A204.1 (cell line): ENCODE measurements around the gene AMPH.
"Not testable (repeated sequence)": the region's sequence is repeated elsewhere in the genome, so short reads cannot be mapped to it uniquely, and the experiment has no call there.

Source experiments
- FAIRE-seq: peaks from 2 replicates; lab custom pipeline; 2012; peaks lifted over from hg19 to GRCh38; lab: Jason Lieb, UNC

The AMPH gene

DNA sequence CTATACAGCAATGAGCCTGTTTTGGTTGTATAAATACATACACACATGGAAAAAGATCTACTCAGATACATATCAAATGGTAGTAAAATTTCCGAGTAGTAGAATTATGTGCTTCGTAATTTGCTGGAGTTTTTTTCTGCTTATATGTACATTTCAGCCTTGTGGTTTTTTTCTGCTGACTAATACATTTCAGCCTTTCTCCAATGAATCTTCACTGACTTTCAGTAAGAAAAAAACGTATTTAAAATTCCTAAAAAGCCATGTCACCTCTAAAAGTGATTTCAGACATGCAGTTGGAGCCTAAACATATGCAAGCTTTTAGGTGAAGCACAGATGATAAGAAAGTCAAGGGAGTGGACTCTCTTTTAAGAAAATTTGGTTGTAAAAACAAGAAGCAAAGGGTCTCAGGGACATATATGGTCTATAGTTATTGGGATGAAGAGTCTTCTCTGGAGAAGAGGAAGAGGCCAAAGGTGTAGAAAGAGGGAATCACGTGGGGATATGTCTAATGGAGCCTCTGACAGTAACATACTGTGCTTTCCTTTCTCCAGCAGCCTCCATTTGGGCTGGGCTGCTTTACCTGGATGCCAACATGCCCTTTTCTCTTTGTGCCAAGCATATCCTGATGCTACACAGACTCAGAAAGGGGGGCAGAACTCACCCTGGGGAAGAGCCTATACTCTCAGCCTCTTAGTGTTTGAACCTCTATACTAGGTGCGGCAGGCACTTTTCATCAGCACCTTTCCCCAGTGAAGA, 2.4 kb downstream of the AMPH start:
- no peak for FAIRE-seq

- no peak for FAIRE-seq
Measured at GRCh38 chr7:38625866-38626265, 5.3 kb downstream of the AMPH start.

GRCh38 chr7:38615665-38616064, 15.5 kb downstream of the AMPH start:
- no peak for FAIRE-seq

- no peak for FAIRE-seq
Measured at GRCh38 chr7:38607466-38607865, 23.7 kb downstream of the AMPH start.

DNA sequence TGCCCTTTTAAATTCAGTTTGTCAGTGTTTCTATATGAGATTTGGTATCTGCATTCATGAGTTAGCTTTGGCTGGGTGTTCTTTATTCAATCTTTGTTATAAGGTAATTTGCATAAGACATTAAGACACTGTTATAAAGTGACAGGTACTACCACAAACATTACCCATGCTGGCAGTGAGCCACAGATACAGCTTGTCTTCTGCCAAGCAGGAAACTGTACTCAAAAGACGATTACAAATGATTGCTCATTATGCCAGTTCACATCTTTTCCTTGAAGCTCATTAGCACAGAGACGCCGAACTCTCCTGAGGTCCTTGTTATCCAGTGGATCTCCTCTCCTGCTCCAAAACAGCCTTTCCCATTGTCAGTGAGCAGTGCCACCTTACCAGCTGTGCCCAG, 30.4 kb downstream of the AMPH start:
- no peak for FAIRE-seq

DNA sequence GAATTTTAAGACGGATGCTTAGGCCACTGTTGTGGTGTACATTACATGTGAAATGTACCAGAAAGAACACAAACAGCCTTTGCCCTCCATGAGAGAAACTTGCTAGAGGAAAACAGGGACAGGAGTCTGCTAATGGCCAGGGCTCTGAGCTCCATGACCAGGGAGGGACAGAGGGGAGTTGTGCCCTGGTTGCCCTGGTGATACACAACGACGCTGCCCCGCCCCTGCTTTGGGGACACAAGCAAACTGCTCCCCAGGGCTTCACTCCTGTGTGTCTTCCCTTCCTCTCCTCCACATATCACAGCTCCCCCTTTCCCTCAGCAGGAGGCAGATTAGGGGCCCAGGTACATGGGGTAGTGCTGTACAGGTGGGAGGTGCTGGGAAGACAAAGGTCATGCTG, 36.2 kb downstream of the AMPH start:
- FAIRE-seq, result no peak

DNA sequence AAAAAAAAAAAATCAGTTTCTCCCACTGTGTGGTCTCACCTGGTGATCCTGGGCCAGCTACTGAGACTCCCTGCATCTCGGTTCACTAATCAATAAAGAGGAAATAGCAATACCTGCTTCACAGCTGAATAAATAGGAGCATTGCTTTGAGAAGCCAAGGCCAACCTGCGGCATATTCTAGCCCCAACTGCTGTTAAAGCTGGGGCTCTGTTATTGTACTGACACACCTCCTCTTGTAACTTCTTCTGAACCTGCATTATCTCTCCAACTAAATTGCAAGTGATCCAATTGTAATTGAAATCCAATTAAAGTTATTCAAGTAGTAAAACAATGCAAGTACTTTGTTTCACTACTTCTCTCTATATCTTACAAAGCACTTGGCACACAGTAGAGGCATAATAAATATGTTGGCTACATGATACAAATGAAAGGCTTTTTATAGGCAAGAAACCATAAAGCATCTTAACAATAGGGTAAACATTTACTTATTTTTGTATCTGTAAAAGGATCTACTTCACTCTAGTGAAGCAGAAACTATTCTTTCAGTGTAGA, 38.4 kb downstream of the AMPH start:
- no peak for FAIRE-seq

GRCh38 chr7:38585572-38586354, 45.4 kb downstream of the AMPH start:
- no peak for FAIRE-seq

DNA sequence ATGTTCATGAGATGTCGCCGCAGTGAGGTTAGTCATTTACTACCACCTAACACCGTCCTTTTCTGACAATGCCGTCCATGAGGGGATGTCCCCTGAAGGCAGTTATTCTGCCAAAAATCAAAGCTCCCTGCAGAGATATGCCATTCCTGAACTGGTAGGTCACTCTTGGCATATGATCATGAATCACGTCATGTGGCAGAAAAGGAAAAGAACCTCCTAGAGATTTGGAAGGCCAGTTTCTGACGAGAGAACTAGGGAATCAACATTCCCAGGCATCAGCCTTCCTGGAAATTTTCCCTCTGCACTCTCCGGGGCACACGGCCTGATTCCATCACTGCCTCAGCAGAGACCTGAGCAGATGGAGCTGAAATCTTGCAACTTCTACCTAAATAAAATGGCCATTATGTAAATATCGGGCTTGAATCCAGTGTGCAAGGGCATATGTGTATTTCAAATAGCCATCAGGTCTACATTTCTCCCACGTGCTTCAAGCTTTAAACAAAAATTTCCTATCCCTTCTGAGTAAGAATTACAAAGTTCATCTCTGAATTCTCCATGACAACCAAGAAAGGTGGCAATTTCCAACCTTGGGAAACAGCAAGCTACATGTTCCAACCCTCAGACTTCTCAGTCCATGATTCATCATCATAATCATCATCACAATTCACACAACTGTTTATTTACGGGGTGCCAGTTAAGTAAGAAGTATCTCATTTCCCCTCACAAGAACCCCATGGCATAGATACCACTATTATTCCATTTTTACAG, 46.5 kb downstream of the AMPH start:
- no peak for FAIRE-seq

DNA sequence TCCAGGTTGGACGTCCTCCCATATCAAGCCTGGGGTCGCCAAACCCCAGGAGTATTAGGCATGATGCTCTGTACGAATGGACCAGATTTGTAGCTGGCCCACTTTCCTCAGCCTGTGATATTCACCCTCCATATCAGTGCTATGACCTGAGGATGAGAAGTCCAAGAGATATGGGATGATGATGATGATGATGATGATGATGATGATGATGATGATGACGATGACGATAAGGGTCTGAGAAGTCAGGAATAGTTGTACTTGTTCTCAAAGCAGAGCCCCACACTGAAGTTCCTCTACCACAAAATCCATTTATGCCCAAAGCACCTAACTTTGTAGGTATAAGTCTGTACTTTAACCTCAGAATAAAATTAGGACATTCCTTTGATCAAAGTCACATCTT, 50.7 kb downstream of the AMPH start:
- FAIRE-seq, result no peak

DNA sequence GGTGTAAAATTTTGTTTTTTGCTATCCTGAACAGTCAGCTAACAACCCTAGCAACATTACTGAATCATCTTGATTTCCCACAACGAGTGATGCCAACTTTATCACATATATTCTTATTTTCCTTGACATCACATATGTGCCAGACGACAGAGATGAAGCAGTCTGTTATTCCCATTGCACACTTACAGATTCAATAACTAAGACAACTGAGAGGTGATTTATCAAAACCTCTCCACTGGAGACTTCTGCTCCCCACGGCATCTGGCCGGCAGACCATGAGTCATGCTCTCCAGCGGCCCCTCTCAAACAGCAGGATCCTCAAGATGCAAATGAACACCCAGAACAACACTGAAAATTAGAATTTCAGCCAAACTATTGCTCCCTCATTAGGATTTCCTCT, 57.1 kb downstream of the AMPH start:
- FAIRE-seq, result no peak

GRCh38 chr7:38571620-38572019, 59.6 kb downstream of the AMPH start:
- FAIRE-seq, result not testable (repeated sequence)

- FAIRE-seq, result no peak
Measured at GRCh38 chr7:38568497-38568896, 62.7 kb downstream of the AMPH start.

GRCh38 chr7:38565289-38565688, 65.9 kb downstream of the AMPH start:
- no peak for FAIRE-seq

GRCh38 chr7:38563741-38564140, 67.4 kb downstream of the AMPH start:
- no peak for FAIRE-seq

- no peak for FAIRE-seq
Measured at GRCh38 chr7:38561166-38561565, 70.0 kb downstream of the AMPH start.

GRCh38 chr7:38558761-38559345, 72.3 kb downstream of the AMPH start:
- no peak for FAIRE-seq

DNA sequence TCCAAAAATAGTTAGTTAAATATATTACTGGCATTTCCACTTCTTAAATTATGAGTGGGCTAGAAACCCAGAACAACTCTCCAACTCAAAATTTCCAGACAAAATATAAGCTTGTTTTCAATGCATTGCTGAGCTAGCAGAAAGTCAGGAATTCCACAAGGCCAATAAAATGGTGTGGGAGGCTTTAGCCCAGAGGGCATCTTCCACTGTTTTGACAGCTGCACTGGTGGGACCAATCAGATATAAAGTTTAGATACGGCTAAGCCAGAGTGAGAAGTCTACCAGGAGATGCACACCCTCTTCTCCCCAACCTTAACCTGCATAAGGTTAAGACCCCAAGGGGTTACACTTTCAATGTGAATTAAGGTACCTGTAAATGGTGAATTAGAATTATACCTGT, 76.6 kb downstream of the AMPH start:
- FAIRE-seq, result no peak

- no peak for FAIRE-seq
Measured at GRCh38 chr7:38550836-38551235, 80.3 kb downstream of the AMPH start.

DNA sequence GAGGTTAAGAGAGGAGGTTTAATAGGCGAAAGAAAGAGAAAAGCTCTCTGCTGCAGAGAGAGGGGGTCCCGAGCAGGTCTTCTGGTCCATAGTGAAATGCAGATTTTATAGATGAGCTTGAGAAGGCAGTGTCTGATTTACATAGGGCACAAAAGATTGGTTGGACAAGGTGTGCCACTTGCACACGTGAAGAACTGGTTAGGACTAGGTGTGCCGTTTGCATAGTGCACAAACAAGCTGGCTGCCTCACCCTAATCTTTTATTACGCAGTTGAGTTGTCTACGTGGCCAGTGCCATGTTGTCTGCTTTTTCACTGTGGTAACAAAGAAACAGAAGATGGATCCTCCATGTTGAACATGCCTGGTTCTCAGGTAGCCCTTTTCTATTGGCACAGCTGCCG, 82.6 kb downstream of the AMPH start:
- no peak for FAIRE-seq

DNA sequence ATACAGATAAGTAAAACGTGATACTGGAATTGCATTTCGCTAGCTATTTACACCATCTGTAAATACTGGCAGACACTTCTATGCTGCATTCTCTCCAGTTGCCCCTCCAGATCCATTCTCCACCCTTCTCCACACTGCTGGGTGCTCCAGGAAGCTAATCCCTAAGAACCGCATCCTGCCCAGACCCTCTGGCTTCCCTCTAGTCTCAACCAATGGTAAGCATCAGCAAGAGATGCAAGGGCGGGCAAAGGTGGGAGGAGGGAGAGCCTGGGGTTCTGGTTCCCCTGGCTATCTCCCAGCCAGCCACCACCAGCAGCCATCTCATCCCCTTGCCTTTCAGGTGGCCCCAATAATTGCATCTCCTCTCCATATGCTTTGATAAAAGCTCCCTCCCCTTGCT, 84.4 kb downstream of the AMPH start:
- FAIRE-seq, result no peak

DNA sequence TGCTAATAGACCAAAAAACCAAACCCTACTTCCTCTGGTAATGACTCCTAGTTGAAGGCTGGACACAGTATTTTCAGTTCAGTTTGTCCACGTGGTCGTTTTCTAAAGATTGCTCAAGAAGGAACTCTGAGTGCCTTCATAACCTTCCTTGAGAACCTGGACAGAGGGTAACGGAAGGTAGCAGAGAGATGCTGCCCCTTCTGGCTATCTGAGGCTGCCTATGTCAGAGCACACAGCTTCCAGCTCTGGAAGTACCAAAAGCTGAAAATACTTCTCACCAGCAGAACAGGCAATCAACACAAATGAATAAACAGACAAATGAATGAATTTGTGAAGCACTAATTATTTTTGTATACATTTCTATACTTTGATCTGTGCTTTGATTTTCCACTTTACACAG, 85.2 kb downstream of the AMPH start:
- no peak for FAIRE-seq
